ENCODE data around the gene SRP72. TPM values are rescaled to one million over a fixed set of nuclear protein-coding genes. Genes with fewer than 3 reads are reported as not detected.

Gene SRP72
- total and polyA plus RNA-seq, 2 donors (not counting 1 experiment from before 2014, with no cell fraction given): 51.9 to 111 TPM

DNA sequence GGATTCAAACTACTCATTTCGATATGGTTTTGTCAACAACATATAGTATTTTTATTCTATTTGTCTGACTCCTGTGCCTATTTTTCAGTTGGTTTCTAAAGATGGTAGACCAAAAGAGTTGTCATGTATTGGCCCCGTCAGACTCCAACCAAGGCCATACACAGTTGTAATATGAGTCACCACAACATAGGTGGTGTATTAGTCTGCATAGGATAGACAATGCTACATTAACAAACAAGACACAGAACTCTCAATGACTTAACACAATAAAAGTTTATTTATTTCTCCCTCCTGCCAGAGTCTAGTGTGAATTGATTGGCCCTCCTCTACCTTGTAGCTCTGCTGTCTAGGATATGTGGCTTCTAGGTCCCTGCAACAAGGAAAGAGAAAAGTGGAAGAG lies 84.1 kb downstream of the SRP72 start:
- no peak for TF ChIP-seq EZH2 (IDR thresholded peaks at IDR 0.05; ENCODE audit: borderline replicate concordance, insufficient read depth, low read depth, low read length, poor library complexity, severe bottlenecking)
- TF ChIP-seq, protein P1, sequence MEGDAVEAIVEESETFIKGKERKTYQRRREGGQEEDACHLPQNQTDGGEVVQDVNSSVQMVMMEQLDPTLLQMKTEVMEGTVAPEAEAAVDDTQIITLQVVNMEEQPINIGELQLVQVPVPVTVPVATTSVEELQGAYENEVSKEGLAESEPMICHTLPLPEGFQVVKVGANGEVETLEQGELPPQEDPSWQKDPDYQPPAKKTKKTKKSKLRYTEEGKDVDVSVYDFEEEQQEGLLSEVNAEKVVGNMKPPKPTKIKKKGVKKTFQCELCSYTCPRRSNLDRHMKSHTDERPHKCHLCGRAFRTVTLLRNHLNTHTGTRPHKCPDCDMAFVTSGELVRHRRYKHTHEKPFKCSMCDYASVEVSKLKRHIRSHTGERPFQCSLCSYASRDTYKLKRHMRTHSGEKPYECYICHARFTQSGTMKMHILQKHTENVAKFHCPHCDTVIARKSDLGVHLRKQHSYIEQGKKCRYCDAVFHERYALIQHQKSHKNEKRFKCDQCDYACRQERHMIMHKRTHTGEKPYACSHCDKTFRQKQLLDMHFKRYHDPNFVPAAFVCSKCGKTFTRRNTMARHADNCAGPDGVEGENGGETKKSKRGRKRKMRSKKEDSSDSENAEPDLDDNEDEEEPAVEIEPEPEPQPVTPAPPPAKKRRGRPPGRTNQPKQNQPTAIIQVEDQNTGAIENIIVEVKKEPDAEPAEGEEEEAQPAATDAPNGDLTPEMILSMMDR (IDR thresholded peaks at IDR 0.05): no peak
- Histone ChIP-seq H3K4me3 (ENCODE audit: control extremely low read depth in 1 of 5, extremely low read depth in 1 of 5, insufficient read depth in 1 of 5, low read depth in 2 of 5, low read length in 4 of 5) (no peak overlapping the region), H3K4me1 (ENCODE audit: control insufficient read depth in 2 of 2, insufficient read depth in 2 of 2, low read length in 2 of 2) (no peaks in the 10 kb centered on the region), H4K20me1 (ENCODE audit: control insufficient read depth, insufficient read depth, low read length, poor library complexity, severe bottlenecking) (no peaks in the 10 kb centered on the region), H3K79me2 (ENCODE audit: control insufficient read depth, insufficient read depth, low read length) (no peaks in the 10 kb centered on the region), H3K9me3 (ENCODE audit: control extremely low read depth in 1 of 3, control insufficient read depth in 2 of 3, insufficient read depth in 1 of 3, low read length in 2 of 3) (no peaks in the 10 kb centered on the region), H3K9ac (ENCODE audit: low read length) (no peak overlapping the region), H3K27me3 (replicated peaks in 1 of 4; ENCODE audit: control extremely low read depth in 1 of 4, control insufficient read depth in 3 of 4, insufficient read depth in 4 of 4, low read length in 3 of 4) (no peaks in the 10 kb centered on the region), H3K27ac (ENCODE audit: low read length in 2 of 2) (no peak overlapping the region), H3K4me2 (replicated peaks; ENCODE audit: low read depth, low read length, poor library complexity, severe bottlenecking) (no peak overlapping the region), H2AFZ (ENCODE audit: insufficient read depth, low read depth, low read length, poor library complexity, severe bottlenecking) (no peak overlapping the region), H3K36me3 (replicated peaks in 1 of 2; ENCODE audit: control extremely low read depth in 1 of 2, control insufficient read depth in 1 of 2, extremely low read depth in 1 of 2, insufficient read depth in 2 of 2, low read length in 1 of 2) (no peaks in the 10 kb centered on the region)
- Mint-ChIP-seq H3K4me1 (no peaks in the 10 kb centered on the region), H3K4me3 (no peak overlapping the region), H3K27ac (no peak overlapping the region), H3K9me3 (ENCODE audit: insufficient read depth) (no peaks in the 10 kb centered on the region), H3K27me3 (peaks cover 8% of the 10 kb centered on the region)
- no CpG with 5 or more reads among the region's 2 CpGs for WGBS (ENCODE audit: insufficient coverage)
- DNase-seq (no peak), ATAC-seq (ENCODE audit: low read depth) (no peak)
- intact Hi-C loops (cut with micrococcal nuclease): no loop called here
- ChIA-PET CTCF (no interaction called here), POLR2A (no interaction called here)

DNA sequence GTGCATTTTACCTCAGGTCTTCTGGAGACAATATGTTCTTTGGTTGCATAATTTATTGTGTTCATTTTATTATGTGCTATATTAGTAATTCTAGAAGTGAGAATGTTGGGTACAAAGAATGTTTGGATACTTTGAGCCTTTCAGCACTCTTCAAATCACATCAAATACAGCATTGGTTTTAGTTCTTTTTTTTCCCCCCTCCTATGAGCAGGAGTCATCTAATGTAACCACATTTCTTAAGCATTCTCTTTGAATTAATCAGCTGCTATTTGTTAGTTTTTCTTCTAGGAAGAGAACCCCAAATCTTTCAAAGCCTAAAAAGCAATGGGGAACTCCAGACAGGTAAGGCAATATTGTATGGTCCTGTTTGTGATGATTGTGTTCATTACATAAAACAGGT lies 84.9 kb downstream of the SRP72 start:
- POLR2A ChIA-PET: no interaction called here
- no peak overlapping the region for H3K4me3 Mint-ChIP-seq
- TF ChIP-seq, protein P1 (IDR thresholded peaks at IDR 0.05): no peak
- no peak for TF ChIP-seq EZH2 (IDR thresholded peaks at IDR 0.05; ENCODE audit: borderline replicate concordance, insufficient read depth, low read depth, low read length, poor library complexity, severe bottlenecking)

More for the DNA sequence above, 84.9 kb downstream of the SRP72 start:
- Mint-ChIP-seq H3K9me3 (ENCODE audit: insufficient read depth) (no peaks in the 10 kb centered on the region), H3K27me3 (peaks cover 8% of the 10 kb centered on the region), H3K4me1 (no peaks in the 10 kb centered on the region), H3K27ac (no peak overlapping the region)
- no peak overlapping the region for H3K27ac ChIP-seq (ENCODE audit: low read length in 2 of 2)
- no peaks in the 10 kb centered on the region for H3K4me1 ChIP-seq (ENCODE audit: control insufficient read depth in 2 of 2, insufficient read depth in 2 of 2, low read length in 2 of 2)
- no peak overlapping the region for H2AFZ ChIP-seq (ENCODE audit: insufficient read depth, low read depth, low read length, poor library complexity, severe bottlenecking)
- no peak for ATAC-seq (ENCODE audit: low read depth)
- no peak for DNase-seq
- no peak overlapping the region for H3K4me3 ChIP-seq (ENCODE audit: control extremely low read depth in 1 of 5, extremely low read depth in 1 of 5, insufficient read depth in 1 of 5, low read depth in 2 of 5, low read length in 4 of 5)
- H3K36me3 ChIP-seq (replicated peaks in 1 of 2; ENCODE audit: control extremely low read depth in 1 of 2, control insufficient read depth in 1 of 2, extremely low read depth in 1 of 2, insufficient read depth in 2 of 2, low read length in 1 of 2): no peaks in the 10 kb centered on the region
- no peak overlapping the region for H3K9ac ChIP-seq (ENCODE audit: low read length)
- no peaks in the 10 kb centered on the region for H3K9me3 ChIP-seq (ENCODE audit: control extremely low read depth in 1 of 3, control insufficient read depth in 2 of 3, insufficient read depth in 1 of 3, low read length in 2 of 3)
- no peaks in the 10 kb centered on the region for H4K20me1 ChIP-seq (ENCODE audit: control insufficient read depth, insufficient read depth, low read length, poor library complexity, severe bottlenecking)
- intact Hi-C loops (cut with micrococcal nuclease): no loop called here
- CTCF ChIA-PET: no interaction called here
- H3K79me2 ChIP-seq (ENCODE audit: control insufficient read depth, insufficient read depth, low read length): no peaks in the 10 kb centered on the region
- H3K4me2 ChIP-seq (replicated peaks; ENCODE audit: low read depth, low read length, poor library complexity, severe bottlenecking): no peak overlapping the region
- H3K27me3 ChIP-seq (replicated peaks in 1 of 4; ENCODE audit: control extremely low read depth in 1 of 4, control insufficient read depth in 3 of 4, insufficient read depth in 4 of 4, low read length in 3 of 4): no peaks in the 10 kb centered on the region

Other genes starting within 250 kb of the SRP72 start
- 15.2 and 17.2 TPM in 2 replicates for gene AASDH, start 80.1 kb upstream of the SRP72 start, total RNA-seq
- gene AASDH, start 80.1 kb upstream of the SRP72 start, polyA plus RNA-seq: 6.9 and 8.8 TPM in 2 replicates
- gene PPAT, start 32.0 kb upstream of the SRP72 start, total RNA-seq: 6.7 and 9.2 TPM in 2 replicates
- 3.2 and 5.3 TPM in 2 replicates for gene PPAT, start 32.0 kb upstream of the SRP72 start, polyA plus RNA-seq
- 23.7 and 29.5 TPM in 2 replicates for gene PAICS, start 31.4 kb upstream of the SRP72 start, total RNA-seq
- 11.0 and 13.4 TPM in 2 replicates for gene PAICS, start 31.4 kb upstream of the SRP72 start, polyA plus RNA-seq
- gene ARL9, start 38.2 kb downstream of the SRP72 start, total RNA-seq: 0.17 and 0.27 TPM in 2 replicates
- gene ARL9, start 38.2 kb downstream of the SRP72 start, polyA plus RNA-seq: not detected in 2 replicates
- 7.0 and 7.4 TPM in 2 replicates for gene HOPX, start 213.7 kb downstream of the SRP72 start, total RNA-seq
- gene HOPX, start 213.7 kb downstream of the SRP72 start, polyA plus RNA-seq: 14.2 and 29.2 TPM in 2 replicates